Left ventricle myocardium superior (tissue), 1 donor: Measurements from ENCODE around the gene CBLL1. TPM values are rescaled to one million over a fixed set of nuclear protein-coding genes. Genes with fewer than 3 reads are reported as not detected.

Experiments used
- ATAC-seq: fragments of 200-7000 bp; cut with Tn5 transposase; one replicate; pipeline ENCODE4 v1.9.1; 2020; ENCODE audit warnings: mild to moderate bottlenecking, moderate library complexity
- DNase-seq: peaks from one replicate; pipeline ENCODE4 v3.0.0-alpha.2; 2020
- intact Hi-C: fragments of 100-400 bp; cut with micrococcal nuclease; formaldehyde crosslinking; loops from one replicate; pipeline ENCODE4 v1.11.0; 2022
- total RNA-seq: library from RNA; stranded (reverse); fragmentation: NEBNext Ultra II Directional; extraction: Animal tissue kit (Norgen Biotek cat#: 25700); gene quantifications from one replicate; pipeline ENCODE4 v1.2.1, GENCODE V29; 2021
- donor health status: DM: no; HTN: yes; CAD: no; lungs with severe emphysema.

CBLL1 gene
- total RNA-seq, 1 donor from 2014 or later: 24.8 TPM

DNA sequence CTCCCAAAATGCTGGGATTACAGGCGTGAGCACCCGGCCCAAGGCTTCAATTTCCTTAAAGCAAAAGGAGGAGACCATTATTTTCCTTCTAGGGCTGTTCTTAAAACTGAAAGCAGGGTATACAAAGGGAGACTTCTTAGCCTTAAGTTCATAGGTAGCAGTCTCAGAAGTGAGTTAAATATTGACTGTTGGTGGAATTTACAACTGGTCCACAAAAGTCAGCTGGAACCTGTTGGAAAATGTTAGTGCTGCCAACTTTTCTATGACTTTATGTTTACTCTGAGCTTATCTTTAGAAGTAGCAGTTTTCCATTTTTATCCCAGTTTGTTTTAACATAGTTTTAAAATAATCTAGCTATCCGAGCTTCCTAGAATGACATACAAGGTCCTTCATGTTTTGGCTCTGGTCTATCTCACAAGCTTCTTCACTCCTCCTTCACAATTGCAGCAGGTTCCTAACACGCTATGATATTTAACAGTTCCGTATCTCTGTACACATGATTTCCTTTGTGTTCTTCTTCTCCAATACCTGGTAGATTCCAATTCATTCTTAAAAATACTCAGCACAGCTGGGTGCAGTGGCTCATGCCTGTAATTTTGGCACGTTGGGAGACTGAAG lies 55.8 kb downstream of the CBLL1 start:
- no peak for ATAC-seq

GRCh38 chr7:107803009-107803610 lies 59.2 kb downstream of the CBLL1 start, which contains the start of gene SLC26A3:
Gene SLC26A3, minus strand, starts transcription at chr7:107803223. Its CDS starts 8,714 bp downstream, at chr7:107794509.
- intact Hi-C loops: no loop called here
- no peak for ATAC-seq
- no peak for DNase-seq

More for the DNA sequence above, 55.8 kb downstream of the CBLL1 start:
- intact Hi-C loops: no loop called here
- DNase-seq: no peak

DNA sequence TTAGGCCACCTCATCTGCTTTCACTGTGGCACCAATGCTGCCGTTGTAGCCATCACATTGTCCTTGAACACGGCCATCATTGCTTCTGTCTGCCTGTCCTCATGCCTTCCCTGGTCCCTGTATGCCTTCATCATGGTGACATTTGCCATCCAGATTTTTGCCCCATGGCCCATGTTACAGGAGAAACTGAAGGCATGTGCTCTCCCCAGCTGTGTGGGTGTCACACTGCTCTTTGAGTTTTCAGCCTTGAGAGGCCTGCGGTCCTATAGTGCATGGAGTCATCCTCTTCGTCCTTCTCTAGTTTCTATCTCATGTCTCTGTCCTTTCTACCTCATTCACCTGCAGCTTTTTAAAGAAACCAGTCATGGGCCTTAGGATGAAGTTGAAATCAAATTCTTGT lies 65.2 kb downstream of the CBLL1 start:
- intact Hi-C loops: no loop called here
- ATAC-seq (no peak), DNase-seq (no peak)

- intact Hi-C loops: no loop called here
- DNase-seq: no peak
- no peak for ATAC-seq
Measured at GRCh38 chr7:107810626-107811025, 66.7 kb downstream of the CBLL1 start.

Other genes with a start within 250 kb of the CBLL1 start
- gene COG5, start 180.2 kb upstream of the CBLL1 start, total RNA-seq: 54.0 TPM
- gene DUS4L, start 180.2 kb upstream of the CBLL1 start, total RNA-seq: 6.6 TPM
- 114 TPM for gene BCAP29, start 163.9 kb upstream of the CBLL1 start, total RNA-seq
- 0.40 TPM for gene SLC26A4, start 83.3 kb upstream of the CBLL1 start, total RNA-seq
- gene SLC26A3, start 59.1 kb downstream of the CBLL1 start, total RNA-seq: not detected
- 314 TPM for gene DLD, start 147.0 kb downstream of the CBLL1 start, total RNA-seq